Smooth muscle cell (in vitro differentiated cells): ENCODE measurements around the gene WDFY4. TPM values are rescaled to one million over a fixed set of nuclear protein-coding genes. Genes with fewer than 3 reads are reported as not detected.

ENCODE experiments used
- DNase-seq: peaks from one replicate; lab custom pipeline; 2025; ENCODE audit not compliant: unreplicated experiment; lab: John Stamatoyannopoulos, UW
- H2AFZ ChIP-seq: fragments of 200-600 bp; sonication (generic); 2 replicates; pipeline ENCODE4 v1.6.0; 2016; ENCODE audit warnings: antibody characterized with exemption, low read depth, mild to moderate bottlenecking
- H3F3A ChIP-seq: fragments of 200-600 bp; sonication (generic); 2 replicates; pipeline ENCODE4 v1.6.0; 2017; ENCODE audit warnings: antibody characterized with exemption, low read depth
- H3K27ac ChIP-seq: fragments of 200-600 bp; sonication (generic); 2 replicates; pipeline ENCODE4 v1.5.1; 2016; ENCODE audit warnings: low read depth, mild to moderate bottlenecking
- H3K27me3 ChIP-seq: fragments of 200-600 bp; sonication (generic); 2 replicates; pipeline ENCODE4 v1.6.1; 2016; ENCODE audit warnings: low read depth, mild to moderate bottlenecking
- H3K36me3 ChIP-seq: fragments of 200-600 bp; sonication (generic); 2 replicates; pipeline ENCODE4 v1.5.1; 2016; ENCODE audit warnings: low read depth
- H3K4me1 ChIP-seq: fragments of 200-600 bp; sonication (generic); 2 replicates; pipeline ENCODE4 v1.5.1; 2016; ENCODE audit warnings: low read depth
- H3K4me2 ChIP-seq: fragments of 200-600 bp; sonication (generic); 2 replicates; pipeline ENCODE4 v1.6.0; 2016; ENCODE audit warnings: mild to moderate bottlenecking
- H3K4me3 ChIP-seq: fragments of 200-600 bp; sonication (generic); 2 replicates; pipeline ENCODE4 v1.5.1; 2016; ENCODE audit warnings: mild to moderate bottlenecking
- H3K79me2 ChIP-seq: fragments of 200-600 bp; sonication (generic); 2 replicates; pipeline ENCODE4 v1.6.0; 2016; ENCODE audit warnings: low read depth, mild to moderate bottlenecking
- H3K9ac ChIP-seq: fragments of 200-600 bp; sonication (generic); 2 replicates; pipeline ENCODE4 v1.6.0; 2016; ENCODE audit warnings: low read depth
- H3K9me3 ChIP-seq: fragments of 200-600 bp; sonication (generic); replicated peaks from 2 replicates; pipeline ENCODE4 v1.5.1; 2016; ENCODE audit warnings: low read depth
- H4K20me1 ChIP-seq: fragments of 200-600 bp; sonication (generic); 2 replicates; pipeline ENCODE4 v1.6.0; 2016; ENCODE audit warnings: low read depth
- CTCF ChIP-seq: fragments of 200-600 bp; sonication (generic); IDR thresholded peaks from 2 replicates; pipeline ENCODE4 v1.5.1; 2017; ENCODE audit warnings: borderline replicate concordance, mild to moderate bottlenecking, antibody characterized with exemption; ENCODE audit not compliant: insufficient read depth, poor library complexity, severe bottlenecking
- WGBS: methylation state at CpG from one replicate; pipeline ENCODE4 v1.1.7; 2016; ENCODE audit warnings: low lambda C conversion rate; 5-methylcytosine and 5-hydroxymethylcytosine counted together
- polyA plus RNA-seq: library from polyadenylated mRNA; unstranded; fragments of >200 nt; fragmentation: Nextera tagmentation; extraction: Ambion mirVana; gene quantifications from 2 replicates; pipeline ENCODE4 v1.2.1, GENCODE V29; 2016
- total RNA-seq: library from RNA; depleted of rRNA; stranded (reverse); fragments of >200 nt; gene quantifications from 2 replicates; pipeline ENCODE4 v1.2.3, GENCODE V29; 2014

WDFY4 gene
- total and polyA plus RNA-seq, 2 experiments from 2014 or later, result not detected

- H2AFZ ChIP-seq, result no peak overlapping the region
- H3K4me1 ChIP-seq, result no peaks in the 10 kb centered on the region
- H3K4me2 ChIP-seq, result no peak overlapping the region
- no peak for DNase-seq
- H3K36me3 ChIP-seq, result no peaks in the 10 kb centered on the region
- H3K4me3 ChIP-seq, result no peak overlapping the region
- no peaks in the 10 kb centered on the region for H4K20me1 ChIP-seq
- TF ChIP-seq CTCF, result no peak
- no peaks in the 10 kb centered on the region for H3K9me3 ChIP-seq
- no peaks in the 10 kb centered on the region for H3K79me2 ChIP-seq
- no peak overlapping the region for H3K9ac ChIP-seq
- peaks cover 32% of the 10 kb centered on the region for H3K27me3 ChIP-seq
- WGBS, result 91% methylated on average over 4 of the region's 4 CpGs
- H3K27ac ChIP-seq, result no peak overlapping the region
- H3F3A ChIP-seq, result no peaks in the 10 kb centered on the region
These were observed 280.8 kb downstream of the WDFY4 start for GRCh38 chr10:48965460-48965859.

GRCh38 chr10:48968036-48968435, 283.4 kb downstream of the WDFY4 start:
- Histone ChIP-seq H3K27ac (no peak overlapping the region), H4K20me1 (no peaks in the 10 kb centered on the region), H3K4me2 (no peak overlapping the region), H3K9ac (no peak overlapping the region), H3K36me3 (no peaks in the 10 kb centered on the region), H3K4me1 (no peaks in the 10 kb centered on the region), H3K9me3 (no peaks in the 10 kb centered on the region), H3K27me3 (peaks cover 27% of the 10 kb centered on the region), H3K4me3 (no peak overlapping the region), H3F3A (no peaks in the 10 kb centered on the region), H2AFZ (no peak overlapping the region), H3K79me2 (no peaks in the 10 kb centered on the region)
- no peak for DNase-seq
- 84% methylated on average over 3 of the region's 3 CpGs for WGBS
- no peak for TF ChIP-seq CTCF

GRCh38 chr10:48970046-48970445, 285.4 kb downstream of the WDFY4 start:
- H3K27me3 ChIP-seq, result peaks cover 23% of the 10 kb centered on the region
- no peaks in the 10 kb centered on the region for H4K20me1 ChIP-seq
- no peak overlapping the region for H3K9ac ChIP-seq
- no peaks in the 10 kb centered on the region for H3K9me3 ChIP-seq
- H3K4me2 ChIP-seq, result no peak overlapping the region
- WGBS, result 92% methylated on average over 14 of the region's 14 CpGs
- H3K4me3 ChIP-seq, result no peak overlapping the region
- H2AFZ ChIP-seq, result no peak overlapping the region
- H3K27ac ChIP-seq, result no peak overlapping the region
- DNase-seq, result no peak
- no peaks in the 10 kb centered on the region for H3K79me2 ChIP-seq
- no peaks in the 10 kb centered on the region for H3K36me3 ChIP-seq
- no peaks in the 10 kb centered on the region for H3F3A ChIP-seq
- H3K4me1 ChIP-seq, result no peaks in the 10 kb centered on the region
- TF ChIP-seq CTCF, result no peak

- 86% methylated on average over 4 of the region's 4 CpGs for WGBS
- H3K9ac ChIP-seq, result no peak overlapping the region
These were observed 286.0 kb downstream of the WDFY4 start for GRCh38 chr10:48970654-48971053.

More at GRCh38 chr10:48970654-48971053, 286.0 kb downstream of the WDFY4 start:
- Histone ChIP-seq H3K36me3 (no peaks in the 10 kb centered on the region), H3K4me3 (no peak overlapping the region), H3K79me2 (no peaks in the 10 kb centered on the region), H4K20me1 (no peaks in the 10 kb centered on the region), H3K9me3 (no peaks in the 10 kb centered on the region), H3K27me3 (peaks cover 22% of the 10 kb centered on the region), H3F3A (no peaks in the 10 kb centered on the region), H2AFZ (no peak overlapping the region), H3K4me1 (no peaks in the 10 kb centered on the region), H3K27ac (no peak overlapping the region), H3K4me2 (no peak overlapping the region)
- DNase-seq, result no peak
- TF ChIP-seq CTCF, result no peak
